ENCODE data around the gene BOLA3.
"Not testable (repeated sequence)": the region's sequence is repeated elsewhere in the genome, so short reads cannot be mapped to it uniquely, and the experiment has no call there.

Gene BOLA3

GRCh38 chr2:74101574-74102300 is 46.0 kb downstream of the BOLA3 start:
- DNase-seq, result no peak

- no peak for DNase-seq
Observed at GRCh38 chr2:74100254-74101216, 47.2 kb downstream of the BOLA3 start.

DNA sequence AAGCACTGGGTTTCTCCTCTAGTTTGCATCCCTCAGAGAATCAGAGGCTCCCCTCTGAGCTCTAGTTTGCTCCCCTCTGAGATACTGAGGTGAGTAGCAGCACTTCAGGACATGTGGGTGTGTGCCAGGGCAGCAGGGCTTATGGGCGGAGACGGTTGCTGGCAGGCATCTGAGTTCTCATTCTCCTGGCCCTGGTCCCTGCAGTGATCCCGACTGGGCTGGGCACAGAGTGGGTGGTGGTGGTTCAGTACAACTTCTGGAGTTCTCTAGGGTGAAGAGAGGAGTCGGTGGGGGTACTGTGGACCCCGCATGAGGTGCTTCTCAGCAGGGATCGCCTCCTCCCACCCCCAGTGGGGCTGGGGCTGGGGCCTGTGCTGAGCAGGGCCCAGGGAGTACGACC is 47.9 kb downstream of the BOLA3 start:
- no peak for DNase-seq

DNA sequence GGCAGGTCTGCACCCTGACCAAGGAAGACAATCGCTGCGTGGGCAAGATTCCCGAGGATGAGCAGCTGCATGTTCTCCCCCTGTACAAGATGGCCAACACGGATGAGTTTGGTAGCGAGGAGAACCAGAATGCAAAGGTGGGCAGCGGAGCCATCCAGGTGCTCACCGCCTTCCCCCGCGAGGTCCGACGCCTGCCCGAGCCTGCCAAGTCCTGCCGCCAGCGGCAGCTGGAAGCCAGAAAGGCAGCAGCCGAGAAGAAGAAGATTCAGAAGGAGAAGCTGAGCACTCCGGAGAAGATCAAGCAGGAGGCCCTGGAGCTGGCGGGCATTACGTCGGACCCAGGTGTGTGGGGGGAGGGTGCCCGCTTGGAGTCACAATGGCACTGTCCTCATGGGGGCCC is 48.4 kb downstream of the BOLA3 start:
- DNase-seq, result no peak

- no peak for DNase-seq
Observed at GRCh38 chr2:74097574-74097973, 50.1 kb downstream of the BOLA3 start.

GRCh38 chr2:74096052-74096451 is 51.7 kb downstream of the BOLA3 start:
- no peak for DNase-seq

GRCh38 chr2:74095632-74096031 is 52.1 kb downstream of the BOLA3 start:
- DNase-seq, result no peak

- no peak for DNase-seq
Observed at GRCh38 chr2:74094291-74094690, 53.4 kb downstream of the BOLA3 start.

- no peak for DNase-seq
Observed at GRCh38 chr2:74093840-74094239, 53.9 kb downstream of the BOLA3 start.

DNA sequence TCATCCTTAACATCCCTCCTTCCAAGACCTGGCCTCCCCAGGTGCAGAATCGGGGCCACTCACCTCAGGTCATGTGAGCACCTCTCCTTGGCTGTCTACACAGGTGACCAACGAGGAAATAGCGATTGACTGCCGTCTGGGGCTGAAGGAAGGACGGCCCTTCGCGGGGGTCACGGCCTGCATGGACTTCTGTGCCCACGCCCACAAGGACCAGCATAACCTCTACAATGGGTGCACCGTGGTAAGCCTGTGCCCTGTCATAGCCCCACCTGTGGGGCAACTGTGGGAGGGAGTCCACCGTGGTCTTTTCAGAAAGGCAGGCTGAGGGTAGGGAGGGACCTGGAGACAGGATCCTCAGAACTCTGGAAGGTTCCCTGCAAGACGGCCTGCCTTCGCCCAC is 54.3 kb downstream of the BOLA3 start:
- no peak for DNase-seq

DNA sequence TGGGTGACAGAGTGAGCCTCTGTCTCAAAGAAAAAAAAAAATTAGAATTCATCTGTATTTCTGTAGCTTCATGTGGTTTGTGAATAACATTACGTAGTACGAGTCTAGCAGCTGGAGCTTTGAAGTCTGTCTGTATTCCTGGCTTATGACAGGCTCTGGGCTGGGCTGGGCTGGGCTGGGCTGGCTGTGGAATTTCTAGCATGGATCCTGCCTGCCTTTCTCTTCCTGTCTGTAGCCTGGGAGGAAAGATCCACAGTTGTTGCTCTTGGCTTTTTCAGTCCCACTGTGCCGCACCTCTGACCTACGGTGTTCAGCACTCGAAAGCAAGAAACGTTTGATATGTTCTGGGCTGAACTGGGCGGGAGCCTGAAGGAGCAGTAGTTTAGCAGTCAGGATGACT is 55.4 kb downstream of the BOLA3 start:
- no peak for DNase-seq

DNA sequence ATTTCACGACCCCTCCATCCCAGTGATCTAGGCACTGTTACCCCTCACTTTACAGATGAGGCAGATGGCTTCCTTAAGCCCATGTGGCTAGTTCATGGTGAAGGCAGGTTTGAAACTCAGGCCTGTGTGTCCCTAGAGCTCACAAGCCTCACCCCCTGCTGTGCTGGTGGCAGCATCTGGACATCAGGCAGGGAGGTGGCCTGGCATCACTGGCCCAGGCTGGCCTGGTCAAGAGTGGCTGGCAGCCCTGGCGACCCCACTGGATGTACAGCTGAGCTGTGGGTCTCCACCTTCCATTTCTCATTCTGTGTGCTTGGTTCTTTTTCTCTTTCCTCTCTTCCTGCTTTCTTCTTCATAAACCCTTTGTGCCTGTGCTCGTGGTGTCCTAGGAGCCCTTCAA is 56.3 kb downstream of the BOLA3 start:
- no peak for DNase-seq

DNA sequence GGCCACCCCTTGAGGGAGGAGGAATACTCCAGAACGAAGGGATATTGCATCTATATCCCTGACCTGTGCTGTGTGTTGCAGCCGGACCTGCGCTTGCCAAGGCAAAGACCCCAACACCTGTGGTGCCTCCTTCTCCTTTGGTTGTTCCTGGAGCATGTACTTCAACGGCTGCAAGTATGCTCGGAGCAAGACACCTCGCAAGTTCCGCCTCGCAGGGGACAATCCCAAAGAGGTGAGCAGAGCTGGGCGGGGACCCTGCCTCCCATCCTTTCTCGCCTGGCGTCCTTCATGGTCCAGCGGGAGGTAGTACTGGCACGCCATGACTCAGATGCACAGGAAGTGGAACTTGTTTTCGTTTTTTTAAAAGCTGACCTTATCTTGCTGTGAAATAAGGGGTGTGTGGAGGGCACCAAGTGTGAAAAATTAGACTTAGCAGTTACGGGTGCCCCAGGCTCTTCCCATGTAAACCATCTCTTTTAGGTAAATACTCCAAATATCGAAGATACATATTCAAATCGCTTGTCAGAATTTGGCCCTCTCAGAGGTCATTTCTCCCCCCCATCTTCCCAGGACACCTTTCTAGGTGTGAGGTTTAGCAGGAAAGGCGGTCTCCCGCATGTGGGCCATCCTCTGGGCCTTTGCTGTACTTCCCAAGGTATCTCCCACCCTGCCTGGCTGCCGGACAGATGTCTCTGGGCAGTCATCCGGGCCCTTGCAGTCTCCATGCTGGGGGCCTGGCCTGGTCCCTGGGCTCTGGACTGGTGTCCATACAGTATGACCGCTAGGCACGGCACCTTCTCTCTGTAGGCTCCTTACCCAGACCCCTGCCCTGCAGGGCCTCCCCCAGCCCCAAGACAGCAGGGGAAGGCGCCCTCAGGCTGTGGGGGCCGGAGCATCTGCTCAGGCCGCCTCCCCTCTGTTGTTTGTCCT is 57.6 kb downstream of the BOLA3 start:
- no peak for DNase-seq

GRCh38 chr2:74088676-74089075 is 59.0 kb downstream of the BOLA3 start:
- DNase-seq, result not testable (repeated sequence)

DNA sequence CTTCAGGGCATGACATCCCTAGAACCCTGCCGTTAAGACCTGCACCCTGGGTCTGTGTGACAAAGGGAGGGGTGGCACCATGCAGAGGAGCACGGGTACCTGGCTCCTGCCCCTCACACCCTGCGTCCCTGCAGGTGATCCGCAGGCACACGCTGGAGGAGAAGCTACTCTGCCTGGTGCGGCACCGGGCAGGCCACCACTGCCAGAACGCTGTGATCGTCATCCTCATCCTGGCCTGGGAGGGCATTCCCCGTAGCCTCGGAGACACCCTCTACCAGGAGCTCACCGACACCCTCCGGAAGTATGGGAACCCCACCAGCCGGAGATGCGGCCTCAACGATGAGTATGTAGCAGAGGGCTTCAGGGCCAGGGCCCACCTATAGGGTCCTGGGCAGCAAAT is 60.0 kb downstream of the BOLA3 start:
- no peak for DNase-seq

- no peak for DNase-seq
Observed at GRCh38 chr2:74086021-74086420, 61.7 kb downstream of the BOLA3 start.
